H1 (cell line): ENCODE data around the gene TSR1. TPM values are rescaled to one million over a fixed set of nuclear protein-coding genes. Genes with fewer than 3 reads are reported as not detected.

Source experiments
- CTCF ChIA-PET: fragments of 300-600 bp; sonication (Branson Sonifier 250); formaldehyde crosslinking; loops from one replicate; lab custom pipeline; 2021; ENCODE audit not compliant: partially characterized antibody; lab: Charles Lee
- POLR2A ChIA-PET: fragments of 300-600 bp; sonication (Branson Sonifier 250); formaldehyde crosslinking; loops from one replicate; lab custom pipeline; 2021; ENCODE audit warnings: inconsistent platforms; ENCODE audit not compliant: partially characterized antibody; lab: Charles Lee
- DNase-seq, 2 experiments: peaks; one replicate each; pipeline versions ENCODE4 v3.0.0 to v3.0.0-alpha.2; 2010 to 2022; ENCODE audit warnings: low spot score in 2 of 2, low read depth in 1 of 2, mixed read lengths in 1 of 2
- FAIRE-seq: peaks from 2 replicates; lab custom pipeline; 2011; peaks lifted over from hg19 to GRCh38; lab: Jason Lieb, UNC
- H2AFZ ChIP-seq: 2 replicates; pipeline ENCODE4 v1.8.1; 2012; ENCODE audit warnings: low read length, inconsistent platforms
- H2AK5ac ChIP-seq: 2 replicates; pipeline ENCODE4 v1.6.1; 2013; ENCODE audit warnings: low read depth, low read length
- H2BK120ac ChIP-seq: replicated peaks from 2 replicates; pipeline ENCODE3; 2013; ENCODE audit warnings: low read depth, low read length, inconsistent platforms
- H2BK12ac ChIP-seq: 2 replicates; pipeline ENCODE4 v1.6.1; 2013; ENCODE audit warnings: low read depth, low read length
- H2BK15ac ChIP-seq: 2 replicates; pipeline ENCODE4 v1.6.1; 2013; ENCODE audit warnings: low read length
- H2BK20ac ChIP-seq: 2 replicates; pipeline ENCODE4 v1.6.1; 2013; ENCODE audit warnings: low read length
- H2BK5ac ChIP-seq: 2 replicates; pipeline ENCODE4 v1.6.1; 2013; ENCODE audit warnings: low read depth, low read length
- H3K14ac ChIP-seq: 2 replicates; pipeline ENCODE4 v1.6.1; 2013; ENCODE audit warnings: inconsistent platforms; ENCODE audit not compliant: insufficient read length
- H3K18ac ChIP-seq: 2 replicates; pipeline ENCODE4 v1.6.1; 2013; ENCODE audit warnings: low read length; ENCODE audit errors: extremely low read depth
- H3K23ac ChIP-seq: 2 replicates; pipeline ENCODE4 v1.6.1; 2013; ENCODE audit warnings: inconsistent platforms; ENCODE audit not compliant: insufficient read length
- H3K23me2 ChIP-seq: 2 replicates; pipeline ENCODE4 v1.6.1; 2013; ENCODE audit warnings: low read depth, low read length
- H3K27ac ChIP-seq: 2 replicates; pipeline ENCODE4 v1.6.1; 2011; ENCODE audit warnings: low read depth, low read length, inconsistent platforms
- H3K27me3 ChIP-seq, 4 experiments: replicated peaks in 1 of 4; 1 replicate in 1 of 4; 2 replicates in 3 of 4; pipeline versions ENCODE4 v1.6.1 to v1.8.1; 2011 to 2013; ENCODE audit warnings: low read length in 3 of 4, mild to moderate bottlenecking in 3 of 4, inconsistent platforms in 2 of 4, mixed read lengths in 2 of 4, moderate library complexity in 1 of 4; ENCODE audit not compliant: control insufficient read depth in 3 of 4, insufficient read depth in 3 of 4; ENCODE audit errors: extremely low read depth in 1 of 4
- H3K36me3 ChIP-seq, 4 experiments: 2 replicates each; pipeline versions ENCODE4 v1.6.1 to v1.8.1; 2011 to 2013; ENCODE audit warnings: mild to moderate bottlenecking in 4 of 4, low read length in 3 of 4, moderate library complexity in 2 of 4, control low read depth in 1 of 4, inconsistent platforms in 1 of 4; ENCODE audit not compliant: insufficient read depth in 4 of 4, control insufficient read depth in 2 of 4
- H3K4ac ChIP-seq: replicated peaks from 2 replicates; pipeline ENCODE3; 2013; ENCODE audit warnings: low read length, low read depth, mixed read lengths, inconsistent platforms; ENCODE audit not compliant: insufficient read length
- H3K4me1 ChIP-seq, 4 experiments: replicated peaks in 1 of 4; 1 replicate in 1 of 4; 2 replicates in 3 of 4; pipeline versions ENCODE4 v1.6.1 to v1.8.1; 2011 to 2013; ENCODE audit warnings: low read length in 3 of 4, inconsistent platforms in 2 of 4, mixed read lengths in 1 of 4; ENCODE audit not compliant: insufficient read depth in 4 of 4, control insufficient read depth in 3 of 4
- H3K4me2 ChIP-seq, 2 experiments: 2 replicates each; pipeline versions ENCODE4 v1.6.1 to v1.8.1; 2011 to 2013; ENCODE audit warnings: low read depth in 2 of 2, low read length in 2 of 2, control low read depth in 1 of 2, inconsistent platforms in 1 of 2, mild to moderate bottlenecking in 1 of 2; ENCODE audit not compliant: insufficient read depth in 1 of 2
- H3K4me3 ChIP-seq, 4 experiments: fragments of 200-600, 300-600 bp in 1 of 4; sonication (generic), shearing (Covaris generic), sonication (Bioruptor Twin) in 1 of 4; 2 replicates each; pipeline versions ENCODE4 v1.5.1 to v1.8.1; 2011 to 2016; ENCODE audit warnings: low read length in 4 of 4, low read depth in 3 of 4, control low read depth in 2 of 4, inconsistent platforms in 2 of 4, mild to moderate bottlenecking in 2 of 4, mixed read lengths in 1 of 4, moderate library complexity in 1 of 4; ENCODE audit not compliant: insufficient read depth in 2 of 4; ENCODE audit errors: extremely low read depth in 1 of 4
- H3K56ac ChIP-seq: replicated peaks from 2 replicates; pipeline ENCODE3; 2013; ENCODE audit warnings: low read depth, mild to moderate bottlenecking, mixed read lengths, low read length, inconsistent platforms; ENCODE audit not compliant: insufficient read length
- H3K79me1 ChIP-seq: 2 replicates; pipeline ENCODE4 v1.6.1; 2013; ENCODE audit warnings: low read depth, low read length, control low read depth
- H3K79me2 ChIP-seq, 2 experiments: 2 replicates each; pipeline versions ENCODE4 v1.6.1 to v1.8.1; 2012 to 2013; ENCODE audit warnings: low read length in 2 of 2, mild to moderate bottlenecking in 2 of 2, inconsistent platforms in 1 of 2; ENCODE audit not compliant: insufficient read depth in 2 of 2, control insufficient read depth in 1 of 2
- H3K9ac ChIP-seq, 4 experiments: replicated peaks in 1 of 4; 1 replicate in 1 of 4; 2 replicates in 3 of 4; pipeline versions ENCODE4 v1.6.1 to v1.8.1; 2011 to 2013; ENCODE audit warnings: low read depth in 3 of 4, low read length in 3 of 4, control low read depth in 2 of 4, mild to moderate bottlenecking in 2 of 4, moderate library complexity in 2 of 4, inconsistent platforms in 1 of 4; ENCODE audit errors: extremely low read depth in 1 of 4
- H3K9me3 ChIP-seq, 2 experiments: 2 replicates each; pipeline versions ENCODE4 v1.6.1 to v1.8.1; 2012 to 2013; ENCODE audit warnings: mild to moderate bottlenecking in 2 of 2, moderate library complexity in 2 of 2, control low read depth in 1 of 2, inconsistent platforms in 1 of 2, low read depth in 1 of 2, low read length in 1 of 2, mixed read lengths in 1 of 2; ENCODE audit not compliant: insufficient read depth in 2 of 2
- H4K20me1 ChIP-seq, 2 experiments: replicated peaks in 1 of 2; 2 replicates each; pipeline versions ENCODE3 to v1.8.1; 2011 to 2013; ENCODE audit warnings: inconsistent platforms in 2 of 2, low read length in 2 of 2, mild to moderate bottlenecking in 1 of 2; ENCODE audit not compliant: insufficient read depth in 2 of 2, control insufficient read depth in 1 of 2
- H4K5ac ChIP-seq: 2 replicates; pipeline ENCODE4 v1.6.1; 2013; ENCODE audit warnings: low read length, low read depth, mixed read lengths, inconsistent platforms; ENCODE audit not compliant: insufficient read length
- H4K8ac ChIP-seq: 2 replicates; pipeline ENCODE4 v1.8.0; 2013; ENCODE audit warnings: mild to moderate bottlenecking, moderate library complexity, low read length, inconsistent platforms; ENCODE audit not compliant: insufficient read depth; ENCODE audit errors: extremely low read depth
- H4K91ac ChIP-seq: replicated peaks from 2 replicates; pipeline ENCODE3; 2013; ENCODE audit warnings: low read length, mixed read lengths, inconsistent platforms; ENCODE audit not compliant: insufficient read length
- EP300 ChIP-seq, 2 experiments: IDR thresholded peaks; 1 replicate in 1 of 2; 2 replicates in 1 of 2; pipeline ENCODE4 v1.6.1; 2011 to 2012; ENCODE audit warnings: low read depth in 2 of 2, low read length in 2 of 2, mild to moderate bottlenecking in 2 of 2, borderline replicate concordance in 1 of 2, inconsistent platforms in 1 of 2, moderate library complexity in 1 of 2
- FOSL1 ChIP-seq: IDR thresholded peaks from 2 replicates; pipeline ENCODE4 v1.6.1; 2011; ENCODE audit warnings: mild to moderate bottlenecking, low read depth, low read length, moderate library complexity; ENCODE audit not compliant: insufficient read depth
- RAD21 ChIP-seq, 2 experiments: IDR thresholded peaks in 1 of 2; conservative IDR thresholded peaks in 1 of 2; 2 replicates each; pipeline ENCODE4 v1.6.1; 2011; ENCODE audit warnings: low read depth in 2 of 2, low read length in 2 of 2, improper control_type of control experiment in 1 of 2, inconsistent platforms in 1 of 2, mild to moderate bottlenecking in 1 of 2, moderate library complexity in 1 of 2
- SP2 ChIP-seq: IDR thresholded peaks from 2 replicates; pipeline ENCODE4 v1.6.1; 2012; ENCODE audit warnings: mild to moderate bottlenecking, low read length, inconsistent platforms
- polyA plus RNA-seq, 7 experiments: library from polyadenylated mRNA; depleted of rRNA in 3 of 7; stranded (reverse) in 5 of 7; unstranded in 2 of 7; fragments of >200 nt in 5 of 7; fragments of 200-250 nt in 2 of 7; gene quantifications; 1 replicate in 5 of 7; 2 replicates in 1 of 7; 4 replicates in 1 of 7; pipeline versions ENCODE4 v1.2.1 to v1.2.3, GENCODE V29; 2011 to 2013; ENCODE audit warnings: missing spikeins in 2 of 7, mixed read lengths in 2 of 7
- total RNA-seq: library from RNA; stranded (reverse); fragmentation: NEBNext Ultra II Directional; extraction: Animal tissue kit (Norgen Biotek cat#: 25700); gene quantifications from 2 replicates; pipeline ENCODE4 v1.2.1, GENCODE V29; 2021

Gene TSR1
- total and polyA plus RNA-seq, 2 of the 8 experiments (the other 6 are each of a cell fraction or from before 2014, with no cell fraction given), result 14.5 to 69.7 TPM

DNA sequence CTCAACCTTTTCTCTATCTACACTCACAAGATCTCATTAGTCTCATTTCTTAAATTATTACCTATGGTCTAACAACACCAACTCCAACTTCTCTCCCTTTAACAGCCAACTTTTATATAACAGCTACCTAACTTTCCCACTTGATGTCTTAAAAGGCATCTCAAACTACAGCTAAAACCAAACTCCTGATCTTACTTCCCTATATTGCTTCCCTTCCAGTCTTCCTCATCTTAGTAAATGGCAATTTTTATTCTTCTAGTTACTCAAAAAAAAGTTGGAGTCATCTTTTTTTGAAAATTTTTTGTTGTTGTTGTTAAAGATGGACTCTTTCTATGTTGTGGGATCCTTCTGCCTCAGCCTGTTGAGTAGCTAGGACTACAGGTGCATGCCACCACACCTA lies 17.2 kb downstream of the TSR1 start:
- CTCF ChIA-PET, result interaction anchor here (0.8 kb wide), 1 partner anchor 13 kb away, joined by 3 read pairs; no protein-coding TSS in a partner anchor
- no peak overlapping the region for H3K4me2 ChIP-seq
- no peaks in the 10 kb centered on the region for H3K27me3 ChIP-seq
- H3K18ac ChIP-seq, result no peak overlapping the region
- H3K4ac ChIP-seq, result no peak overlapping the region
- H4K8ac ChIP-seq, result no peak overlapping the region
- H4K91ac ChIP-seq, result no peak overlapping the region
- H4K20me1 ChIP-seq, result peaks cover 0 to 5% of the 10 kb centered on the region in 2 experiments
- H3K27ac ChIP-seq, result no peak overlapping the region
- H3K9me3 ChIP-seq, result no peaks in the 10 kb centered on the region
- no peak overlapping the region for H3K9ac ChIP-seq
- no peak overlapping the region for H2BK120ac ChIP-seq
- no peak overlapping the region for H3K4me3 ChIP-seq
- no peaks in the 10 kb centered on the region for H3K79me2 ChIP-seq
- POLR2A ChIA-PET, result interaction anchor here (2.8 to 12.1 kb wide), 3 partner anchors 11 to 17 kb away, joined by 10 to 230 read pairs (median 21); partner anchors contain the start of genes SGSM2, SMG6, SRR and TSR1
- H2BK12ac ChIP-seq, result no peak overlapping the region
- no peak overlapping the region for H2AK5ac ChIP-seq
- H3K23ac ChIP-seq, result no peak overlapping the region
- FAIRE-seq (no peak), DNase-seq (no peak)
- H3K23me2 ChIP-seq, result no peaks in the 10 kb centered on the region
- H3K36me3 ChIP-seq, result peaks cover 10 to 24% (median 19%) of the 10 kb centered on the region in 4 experiments
- H3K79me1 ChIP-seq, result no peaks in the 10 kb centered on the region
- no peaks in the 10 kb centered on the region for H3K4me1 ChIP-seq
- no peak overlapping the region for H3K14ac ChIP-seq
- H3K56ac ChIP-seq, result no peak overlapping the region
- no peak overlapping the region for H4K5ac ChIP-seq
- no peak overlapping the region for H2BK5ac ChIP-seq
- H2AFZ ChIP-seq, result no peak overlapping the region
- H2BK15ac ChIP-seq, result no peak overlapping the region
- H2BK20ac ChIP-seq, result no peak overlapping the region
- TF ChIP-seq FOSL1, result no peak
- TF ChIP-seq SP2, result no peak
- TF ChIP-seq EP300 (IDR thresholded peaks at IDR 0.05; ENCODE audit: borderline replicate concordance in 1 of 2, low read depth in 2 of 2, low read length in 2 of 2), result no peak
- no peak for TF ChIP-seq RAD21 (IDR thresholded peaks at IDR 0.05 in 1 of 2, conservative IDR thresholded peaks at IDR 0.05 in 1 of 2; ENCODE audit: low read depth in 2 of 2, low read length in 2 of 2)
